ENCODE results near the gene CROCC2. TPM values are rescaled to one million over a fixed set of nuclear protein-coding genes. Genes with fewer than 3 reads are reported as not detected.

Gene CROCC2
- polyA plus RNA-seq, 1 of the 3 experiments (the other 2 are of a cell fraction), result not detected

GRCh38 chr2:240990266-240990529 lies 84.1 kb downstream of the CROCC2 start:
- Histone ChIP-seq H3K9me2 (no peaks in the 10 kb centered on the region), H3K9me3 (no peaks in the 10 kb centered on the region), H3F3A (replicated peaks; ENCODE audit: insufficient read depth) (no peaks in the 10 kb centered on the region), H3K79me2 (ENCODE audit: insufficient read depth) (no peaks in the 10 kb centered on the region), H3K9ac (no peak overlapping the region), H3K27ac (ENCODE audit: low read depth in 2 of 2, low read length in 1 of 2) (no peak overlapping the region), H3K4me2 (no peak overlapping the region), H4K20me1 (ENCODE audit: insufficient read depth) (no peaks in the 10 kb centered on the region), H3K36me3 (replicated peaks in 1 of 2; ENCODE audit: control insufficient read depth in 1 of 2, insufficient read depth in 2 of 2, low read length in 1 of 2) (no peaks in the 10 kb centered on the region), H3K4me3 (ENCODE audit: low read depth in 2 of 2, low read length in 1 of 2) (no peak overlapping the region), H3K4me1 (ENCODE audit: control insufficient read depth in 1 of 2, insufficient read depth in 2 of 2, low read depth in 1 of 2, low read length in 1 of 2) (peaks cover 0 to 5% of the 10 kb centered on the region in 2 experiments; a peak in 2 of 4 replicates), H3K27me3 (ENCODE audit: insufficient read depth) (no peaks in the 10 kb centered on the region), H2AFZ (ENCODE audit: low read depth) (no peak overlapping the region)
- ChIA-PET CTCF (interaction anchor here (1.2 to 1.6 kb wide), 2 partner anchors 76 to 77 kb away, joined by 4 to 5 read pairs; no protein-coding TSS in a partner anchor), POLR2A (no interaction called here)
- TF ChIP-seq EZH2phosphoT487 (IDR thresholded peaks at IDR 0.05; ENCODE audit: borderline replicate concordance, low read depth) (no peak), TAF1 (IDR thresholded peaks at IDR 0.05; ENCODE audit: borderline replicate concordance, low read depth, low read length) (no peak), YY1 (IDR thresholded peaks at IDR 0.05; ENCODE audit: low read depth) (no peak), NRF1 (IDR thresholded peaks at IDR 0.05; ENCODE audit: low read depth, low read length) (no peak), SIN3A (IDR thresholded peaks at IDR 0.05; ENCODE audit: borderline replicate concordance, low read depth, low read length) (no peak), MEF2A (IDR thresholded peaks at IDR 0.05; ENCODE audit: borderline replicate concordance, low read depth) (no peak), NFIC (IDR thresholded peaks at IDR 0.05; ENCODE audit: borderline replicate concordance) (no peak), FOSL2 (IDR thresholded peaks at IDR 0.05; ENCODE audit: borderline replicate concordance, low read depth) (no peak)
- TF ChIP-seq, protein P1, sequence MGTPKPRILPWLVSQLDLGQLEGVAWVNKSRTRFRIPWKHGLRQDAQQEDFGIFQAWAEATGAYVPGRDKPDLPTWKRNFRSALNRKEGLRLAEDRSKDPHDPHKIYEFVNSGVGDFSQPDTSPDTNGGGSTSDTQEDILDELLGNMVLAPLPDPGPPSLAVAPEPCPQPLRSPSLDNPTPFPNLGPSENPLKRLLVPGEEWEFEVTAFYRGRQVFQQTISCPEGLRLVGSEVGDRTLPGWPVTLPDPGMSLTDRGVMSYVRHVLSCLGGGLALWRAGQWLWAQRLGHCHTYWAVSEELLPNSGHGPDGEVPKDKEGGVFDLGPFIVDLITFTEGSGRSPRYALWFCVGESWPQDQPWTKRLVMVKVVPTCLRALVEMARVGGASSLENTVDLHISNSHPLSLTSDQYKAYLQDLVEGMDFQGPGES (IDR thresholded peaks at IDR 0.05; ENCODE audit: low read depth, low read length), result no peak
- TF ChIP-seq, protein P2, sequence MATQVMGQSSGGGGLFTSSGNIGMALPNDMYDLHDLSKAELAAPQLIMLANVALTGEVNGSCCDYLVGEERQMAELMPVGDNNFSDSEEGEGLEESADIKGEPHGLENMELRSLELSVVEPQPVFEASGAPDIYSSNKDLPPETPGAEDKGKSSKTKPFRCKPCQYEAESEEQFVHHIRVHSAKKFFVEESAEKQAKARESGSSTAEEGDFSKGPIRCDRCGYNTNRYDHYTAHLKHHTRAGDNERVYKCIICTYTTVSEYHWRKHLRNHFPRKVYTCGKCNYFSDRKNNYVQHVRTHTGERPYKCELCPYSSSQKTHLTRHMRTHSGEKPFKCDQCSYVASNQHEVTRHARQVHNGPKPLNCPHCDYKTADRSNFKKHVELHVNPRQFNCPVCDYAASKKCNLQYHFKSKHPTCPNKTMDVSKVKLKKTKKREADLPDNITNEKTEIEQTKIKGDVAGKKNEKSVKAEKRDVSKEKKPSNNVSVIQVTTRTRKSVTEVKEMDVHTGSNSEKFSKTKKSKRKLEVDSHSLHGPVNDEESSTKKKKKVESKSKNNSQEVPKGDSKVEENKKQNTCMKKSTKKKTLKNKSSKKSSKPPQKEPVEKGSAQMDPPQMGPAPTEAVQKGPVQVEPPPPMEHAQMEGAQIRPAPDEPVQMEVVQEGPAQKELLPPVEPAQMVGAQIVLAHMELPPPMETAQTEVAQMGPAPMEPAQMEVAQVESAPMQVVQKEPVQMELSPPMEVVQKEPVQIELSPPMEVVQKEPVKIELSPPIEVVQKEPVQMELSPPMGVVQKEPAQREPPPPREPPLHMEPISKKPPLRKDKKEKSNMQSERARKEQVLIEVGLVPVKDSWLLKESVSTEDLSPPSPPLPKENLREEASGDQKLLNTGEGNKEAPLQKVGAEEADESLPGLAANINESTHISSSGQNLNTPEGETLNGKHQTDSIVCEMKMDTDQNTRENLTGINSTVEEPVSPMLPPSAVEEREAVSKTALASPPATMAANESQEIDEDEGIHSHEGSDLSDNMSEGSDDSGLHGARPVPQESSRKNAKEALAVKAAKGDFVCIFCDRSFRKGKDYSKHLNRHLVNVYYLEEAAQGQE (IDR thresholded peaks at IDR 0.05; ENCODE audit: low read depth, low read length), result no peak
- no peak for DNase-seq
- 38% methylated on average over 2 of the region's 2 CpGs for WGBS (ENCODE audit: low lambda C conversion rate)

- H3K4me2 ChIP-seq, result no peak overlapping the region
- WGBS (ENCODE audit: low lambda C conversion rate), result 70% methylated on average over 5 of the region's 13 CpGs
- H3K79me2 ChIP-seq (ENCODE audit: insufficient read depth), result no peaks in the 10 kb centered on the region
- no peaks in the 10 kb centered on the region for H3K36me3 ChIP-seq (replicated peaks in 1 of 2; ENCODE audit: control insufficient read depth in 1 of 2, insufficient read depth in 2 of 2, low read length in 1 of 2)
- no peak overlapping the region for H3K4me3 ChIP-seq (ENCODE audit: low read depth in 2 of 2, low read length in 1 of 2)
- no peaks in the 10 kb centered on the region for H4K20me1 ChIP-seq (ENCODE audit: insufficient read depth)
- ChIA-PET CTCF (interaction anchor here (0.9 to 1.6 kb wide), 3 partner anchors 25 to 78 kb away, joined by 3 to 5 read pairs (median 4); no protein-coding TSS in a partner anchor), POLR2A (no interaction called here)
- H3K27ac ChIP-seq (ENCODE audit: low read depth in 2 of 2, low read length in 1 of 2), result no peak overlapping the region
- H3K9me2 ChIP-seq, result no peaks in the 10 kb centered on the region
- H3F3A ChIP-seq (replicated peaks; ENCODE audit: insufficient read depth), result no peaks in the 10 kb centered on the region
- H3K9me3 ChIP-seq, result no peaks in the 10 kb centered on the region
- TF ChIP-seq MXI1 (IDR thresholded peaks at IDR 0.05; ENCODE audit: low read depth, low read length) (no peak), RXRA (IDR thresholded peaks at IDR 0.05; ENCODE audit: borderline replicate concordance, low read depth) (no peak), RCOR1 (IDR thresholded peaks at IDR 0.05; ENCODE audit: low read length) (no peak), NRF1 (IDR thresholded peaks at IDR 0.05; ENCODE audit: low read depth, low read length) (no peak), CHD2 (IDR thresholded peaks at IDR 0.05; ENCODE audit: low read length, partially characterized antibody) (no peak)
- no peak overlapping the region for H3K9ac ChIP-seq
- no peaks in the 10 kb centered on the region for H3K27me3 ChIP-seq (ENCODE audit: insufficient read depth)
- H3K4me1 ChIP-seq (ENCODE audit: control insufficient read depth in 1 of 2, insufficient read depth in 2 of 2, low read depth in 1 of 2, low read length in 1 of 2), result peaks cover 0 to 5% of the 10 kb centered on the region in 2 experiments; a peak in 2 of 4 replicates
- no peak overlapping the region for H2AFZ ChIP-seq (ENCODE audit: low read depth)
- DNase-seq, result no peak
Observed at GRCh38 chr2:240990726-240991377, 84.7 kb downstream of the CROCC2 start.
